COLO829 (cell line): ENCODE results near the gene BANK1.

Experiments
- DNase-seq: peaks from one replicate; pipeline ENCODE4 v3.0.0; 2012; ENCODE audit warnings: low spot score

The BANK1 gene

DNA sequence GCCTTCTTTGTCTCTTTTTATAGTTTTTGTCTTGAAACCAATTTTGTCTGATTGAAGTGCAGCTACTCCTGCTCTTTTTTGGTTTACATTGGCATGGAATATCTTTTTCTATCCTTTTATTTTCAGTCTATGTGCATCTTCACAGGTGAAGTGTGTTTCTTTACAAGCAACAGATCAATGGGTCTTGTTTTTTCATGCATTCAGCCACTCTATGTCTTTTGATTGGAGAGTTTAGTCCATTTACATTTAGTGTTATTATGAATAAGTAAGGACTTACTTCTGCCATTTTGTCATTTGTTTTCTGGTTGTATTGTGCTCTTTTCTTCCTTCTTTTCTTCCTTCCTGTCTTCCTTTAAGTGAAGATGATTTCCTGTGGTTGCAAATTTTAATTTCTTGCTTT is 330.3 kb downstream of the BANK1 start:
- no peak for DNase-seq
